Measurements from ENCODE around the gene VPS11. TPM values are rescaled to one million over a fixed set of nuclear protein-coding genes. Genes with fewer than 3 reads are reported as not detected.

VPS11 gene
- total RNA-seq, 2 experiments from 2014 or later, result 76.4 to 84.3 TPM

GRCh38 chr11:119110439-119110838 is 42.8 kb downstream of the VPS11 start:
- intact Hi-C loops (cut with DNase I, micrococcal nuclease), result no loop called here
- H3K27me3 ChIP-seq (ENCODE audit: control insufficient read depth in 1 of 2, insufficient read depth in 2 of 2, low read length in 2 of 2), result no peaks in the 10 kb centered on the region
- CTCF ChIA-PET, result no interaction called here
- H3K27ac ChIP-seq (ENCODE audit: low read depth in 1 of 2, low read length in 2 of 2), result peak overlapping the region in 1 of 2 donors; percentile 34
- Mint-ChIP-seq H3K27me3 (no peaks in the 10 kb centered on the region), H3K4me3 (peak overlapping the region; percentile 20), H3K4me1 (ENCODE audit: low read depth) (peaks cover 45% of the 10 kb centered on the region), H3K27ac (peak overlapping the region; percentile 32), H3K9me3 (no peaks in the 10 kb centered on the region), H3K36me3 (ENCODE audit: low read depth) (peaks cover 60% of the 10 kb centered on the region)
- ATAC-seq (ENCODE audit: poor library complexity) (no peak), DNase-seq (no peak)
- H3K4me3 ChIP-seq (ENCODE audit: low read length), result no peak overlapping the region
- peaks cover 45% of the 10 kb centered on the region for H3K36me3 ChIP-seq (ENCODE audit: insufficient read depth, low read length)
- TF ChIP-seq CTCF (IDR thresholded peaks at IDR 0.05), result no peak
- no peaks in the 10 kb centered on the region for H3K9me3 ChIP-seq (ENCODE audit: control insufficient read depth in 1 of 2, insufficient read depth in 1 of 2, low read length in 2 of 2)
- POLR2A ChIA-PET, result interaction anchor here (3.0 kb wide), 1 partner anchor 10 kb away, joined by 12 read pairs; the partner anchor contains the start of gene HINFP
- H3K4me1 ChIP-seq (ENCODE audit: insufficient read depth, low read length), result peaks cover 59% of the 10 kb centered on the region

GRCh38 chr11:119111361-119111925 is 43.8 kb downstream of the VPS11 start:
- no peak overlapping the region for H3K4me3 Mint-ChIP-seq
- H3K9me3 ChIP-seq (ENCODE audit: control insufficient read depth in 1 of 2, insufficient read depth in 1 of 2, low read length in 2 of 2), result no peaks in the 10 kb centered on the region
- peaks cover 51% of the 10 kb centered on the region for H3K36me3 ChIP-seq (ENCODE audit: insufficient read depth, low read length)
- POLR2A ChIA-PET, result interaction anchor here (1.1 to 3.0 kb wide), 3 partner anchors 9 to 93 kb away, joined by 3 to 13 read pairs (median 12); partner anchors contain the start of genes DPAGT1, HINFP and RPS25
- DNase-seq (no peak), ATAC-seq (ENCODE audit: poor library complexity) (no peak)
- H3K9me3 Mint-ChIP-seq, result no peaks in the 10 kb centered on the region
- CTCF ChIA-PET, result interaction anchor here (1.1 kb wide), 1 partner anchor 12 kb away, joined by 3 read pairs; no protein-coding TSS in a partner anchor
- H3K4me3 ChIP-seq (ENCODE audit: low read length), result no peak overlapping the region
- no peak overlapping the region for H3K27ac ChIP-seq (ENCODE audit: low read depth in 1 of 2, low read length in 2 of 2)
- no peak for TF ChIP-seq CTCF (IDR thresholded peaks at IDR 0.05)
- H3K4me1 Mint-ChIP-seq (ENCODE audit: low read depth), result peaks cover 51% of the 10 kb centered on the region
- intact Hi-C loops (cut with DNase I, micrococcal nuclease), result no loop called here
- no peaks in the 10 kb centered on the region for H3K27me3 Mint-ChIP-seq
- peaks cover 66% of the 10 kb centered on the region for H3K36me3 Mint-ChIP-seq (ENCODE audit: low read depth)
- H3K27ac Mint-ChIP-seq, result peak overlapping the region; percentile 35
- H3K4me1 ChIP-seq (ENCODE audit: insufficient read depth, low read length), result peaks cover 66% of the 10 kb centered on the region
- H3K27me3 ChIP-seq (ENCODE audit: control insufficient read depth in 1 of 2, insufficient read depth in 2 of 2, low read length in 2 of 2), result no peaks in the 10 kb centered on the region

GRCh38 chr11:119112314-119113020 is 44.8 kb downstream of the VPS11 start:
- intact Hi-C loops (cut with DNase I, micrococcal nuclease), result no loop called here
- ChIA-PET CTCF (interaction anchor here (1.1 kb wide), 1 partner anchor 13 kb away, joined by 3 read pairs; no protein-coding TSS in a partner anchor), POLR2A (interaction anchor here (0.8 to 3.0 kb wide), 4 partner anchors 8 to 94 kb away, joined by 3 to 13 read pairs (median 8); partner anchors contain the start of genes DPAGT1, HINFP and RPS25)
- H3K9me3 Mint-ChIP-seq, result no peaks in the 10 kb centered on the region
- TF ChIP-seq CTCF (IDR thresholded peaks at IDR 0.05), result no peak
- peak overlapping the region; percentile 35 for H3K27ac Mint-ChIP-seq
- H3K27me3 Mint-ChIP-seq, result no peaks in the 10 kb centered on the region
- H3K27me3 ChIP-seq (ENCODE audit: control insufficient read depth in 1 of 2, insufficient read depth in 2 of 2, low read length in 2 of 2), result no peaks in the 10 kb centered on the region
- H3K9me3 ChIP-seq (ENCODE audit: control insufficient read depth in 1 of 2, insufficient read depth in 1 of 2, low read length in 2 of 2), result no peaks in the 10 kb centered on the region
- DNase-seq (no peak), ATAC-seq (ENCODE audit: poor library complexity) (no peak)
- H3K4me1 ChIP-seq (ENCODE audit: insufficient read depth, low read length), result peaks cover 66% of the 10 kb centered on the region
- H3K36me3 Mint-ChIP-seq (ENCODE audit: low read depth), result peaks cover 66% of the 10 kb centered on the region
- H3K4me3 Mint-ChIP-seq, result no peak overlapping the region
- peaks cover 50% of the 10 kb centered on the region for H3K4me1 Mint-ChIP-seq (ENCODE audit: low read depth)
- no peak overlapping the region for H3K4me3 ChIP-seq (ENCODE audit: low read length)
- H3K36me3 ChIP-seq (ENCODE audit: insufficient read depth, low read length), result peaks cover 61% of the 10 kb centered on the region
- no peak overlapping the region for H3K27ac ChIP-seq (ENCODE audit: low read depth in 1 of 2, low read length in 2 of 2)

Data from CD4-positive, alpha-beta T cell (primary cell).